Measurements from ENCODE around the gene WDR45B.

Gene WDR45B

GRCh38 chr17:82690786-82691489, 42.7 kb upstream of the WDR45B start:
- TF ChIP-seq TEAD4 (IDR thresholded peaks at IDR 0.05) (no peak), TAF1 (IDR thresholded peaks at IDR 0.05; ENCODE audit: low read depth) (no peak), USF1 (IDR thresholded peaks at IDR 0.05) (no peak), TCF12 (IDR thresholded peaks at IDR 0.05; ENCODE audit: low read depth) (no peak), ZBTB7A (IDR thresholded peaks at IDR 0.05; ENCODE audit: low read depth) (no peak), RAD21 (IDR thresholded peaks at IDR 0.05; ENCODE audit: low read depth) (no peak), NFIC (IDR thresholded peaks at IDR 0.05) (no peak), EGR1 (IDR thresholded peaks at IDR 0.05) (no peak), FOXM1 (IDR thresholded peaks at IDR 0.05; ENCODE audit: borderline replicate concordance, low read depth) (no peak), CEBPB (IDR thresholded peaks at IDR 0.05) (no peak), EP300 (IDR thresholded peaks at IDR 0.05; ENCODE audit: borderline replicate concordance) (no peak), CREB1 (IDR thresholded peaks at IDR 0.05; ENCODE audit: low read depth) (no peak), MAX (IDR thresholded peaks at IDR 0.05) (no peak), REST (IDR thresholded peaks at IDR 0.05; ENCODE audit: low read depth) (no peak), YY1 (IDR thresholded peaks at IDR 0.05; ENCODE audit: low read depth) (no peak)

- no peak for TF ChIP-seq CEBPB (IDR thresholded peaks at IDR 0.05)
- no peak for TF ChIP-seq ZBTB7A (IDR thresholded peaks at IDR 0.05; ENCODE audit: low read depth)
- TF ChIP-seq TAF1 (IDR thresholded peaks at IDR 0.05; ENCODE audit: low read depth) = no peak
- no peak for TF ChIP-seq USF1 (IDR thresholded peaks at IDR 0.05)
- no peak for TF ChIP-seq TCF12 (IDR thresholded peaks at IDR 0.05; ENCODE audit: low read depth)
These were observed 40.8 kb upstream of the WDR45B start for GRCh38 chr17:82689077-82689476.

- TF ChIP-seq EGR1 (IDR thresholded peaks at IDR 0.05) (no peak), CEBPB (IDR thresholded peaks at IDR 0.05) (no peak), YY1 (IDR thresholded peaks at IDR 0.05; ENCODE audit: low read depth) (no peak), NFIC (IDR thresholded peaks at IDR 0.05) (no peak), EP300 (IDR thresholded peaks at IDR 0.05; ENCODE audit: borderline replicate concordance) (no peak), FOXM1 (IDR thresholded peaks at IDR 0.05; ENCODE audit: borderline replicate concordance, low read depth) (no peak), TEAD4 (IDR thresholded peaks at IDR 0.05) (no peak), RAD21 (IDR thresholded peaks at IDR 0.05; ENCODE audit: low read depth) (no peak), REST (IDR thresholded peaks at IDR 0.05; ENCODE audit: low read depth) (no peak), TAF1 (IDR thresholded peaks at IDR 0.05; ENCODE audit: low read depth) (no peak)
These were observed 39.6 kb upstream of the WDR45B start for GRCh38 chr17:82687871-82688270.

GRCh38 chr17:82687375-82687861, 39.2 kb upstream of the WDR45B start:
- TF ChIP-seq ZBTB7A (IDR thresholded peaks at IDR 0.05; ENCODE audit: low read depth) = no peak
- TF ChIP-seq EGR1 (IDR thresholded peaks at IDR 0.05) = no peak
- TF ChIP-seq REST (IDR thresholded peaks at IDR 0.05; ENCODE audit: low read depth) = no peak
- TF ChIP-seq FOXM1 (IDR thresholded peaks at IDR 0.05; ENCODE audit: borderline replicate concordance, low read depth) = no peak
- no peak for TF ChIP-seq CEBPB (IDR thresholded peaks at IDR 0.05)
- TF ChIP-seq EP300 (IDR thresholded peaks at IDR 0.05; ENCODE audit: borderline replicate concordance) = no peak
- TF ChIP-seq CREB1 (IDR thresholded peaks at IDR 0.05; ENCODE audit: low read depth) = no peak
- TF ChIP-seq YY1 (IDR thresholded peaks at IDR 0.05; ENCODE audit: low read depth) = no peak
- TF ChIP-seq MAX (IDR thresholded peaks at IDR 0.05) = no peak
- no peak for TF ChIP-seq USF1 (IDR thresholded peaks at IDR 0.05)
- no peak for TF ChIP-seq TAF1 (IDR thresholded peaks at IDR 0.05; ENCODE audit: low read depth)
- TF ChIP-seq RAD21 (IDR thresholded peaks at IDR 0.05; ENCODE audit: low read depth) = no peak

Data from Ishikawa (cell line).